OCI-LY3 (cell line): Measurements from ENCODE around the gene CNP.
"Not testable (repeated sequence)": the region's sequence is repeated elsewhere in the genome, so short reads cannot be mapped to it uniquely, and the experiment has no call there.

Experiments used
- H2AFZ ChIP-seq: fragments of 200-600, 300-600 bp; shearing (Covaris generic); 2 replicates; pipeline ENCODE4 v1.6.0; 2014; ENCODE audit warnings: antibody characterized with exemption, low read depth, low read length
- H3K27ac ChIP-seq: fragments of 200-600, 300-600 bp; sonication (generic); 2 replicates; pipeline ENCODE4 v1.5.1; 2014; ENCODE audit warnings: mild to moderate bottlenecking, low read length, moderate library complexity, mixed read lengths
- H3K27me3 ChIP-seq: fragments of 200-600, 300-600 bp; sonication (generic); 2 replicates; pipeline ENCODE4 v1.6.1; 2014; ENCODE audit warnings: low read depth, low read length, mixed read lengths
- H3K36me3 ChIP-seq: fragments of 200-600, 300-600 bp; sonication (generic); replicated peaks from 2 replicates; pipeline ENCODE3; 2014; ENCODE audit warnings: low read depth, low read length, mixed read lengths
- H3K4me1 ChIP-seq: fragments of 300-600, 200-600 bp; sonication (generic); 2 replicates; pipeline ENCODE4 v1.6.1; 2014; ENCODE audit warnings: low read length, mixed read lengths
- H3K4me2 ChIP-seq: fragments of 200-600, 300-600 bp; sonication (generic); 2 replicates; pipeline ENCODE4 v1.6.1; 2014; ENCODE audit warnings: low read length, mixed read lengths
- H3K4me3 ChIP-seq: fragments of 300-600, 200-600 bp; sonication (generic); 2 replicates; pipeline ENCODE4 v1.5.1; 2014; ENCODE audit warnings: antibody characterized with exemption, mild to moderate bottlenecking, low read length, moderate library complexity
- H3K79me2 ChIP-seq: fragments of 300-600, 200-600 bp; shearing (Covaris generic); 2 replicates; pipeline ENCODE4 v1.6.1; 2014; ENCODE audit warnings: mild to moderate bottlenecking, low read length, mixed read lengths
- H3K9ac ChIP-seq: fragments of 300-600, 200-600 bp; shearing (Covaris generic); 2 replicates; pipeline ENCODE4 v1.6.0; 2014; ENCODE audit warnings: mild to moderate bottlenecking, low read length, moderate library complexity
- H3K9me3 ChIP-seq: fragments of 200-600, 300-600 bp; shearing (Covaris generic); 2 replicates; pipeline ENCODE4 v1.6.1; 2014; ENCODE audit warnings: low read length, mixed read lengths; ENCODE audit not compliant: insufficient read depth
- H4K20me1 ChIP-seq: fragments of 200-600, 300-600 bp; sonication (generic); 2 replicates; pipeline ENCODE4 v1.6.1; 2016; ENCODE audit warnings: low read length, mixed read lengths; ENCODE audit not compliant: insufficient read depth
- CTCF ChIP-seq: fragments of 200-600, 300-600 bp; sonication (generic); IDR thresholded peaks from 2 replicates; pipeline ENCODE4 v1.5.1; 2014; ENCODE audit warnings: antibody characterized with exemption, low read length, low read depth
- EZH2phosphoT487 ChIP-seq: fragments of 200-600 bp; shearing (Covaris generic); IDR thresholded peaks from 2 replicates; pipeline ENCODE4 v1.6.1; 2018; ENCODE audit warnings: antibody characterized with exemption, mixed run types, low read depth

The CNP gene

GRCh38 chr17:41928693-41929251 is 37.8 kb upstream of the CNP start:
- Histone ChIP-seq H4K20me1 (no peaks in the 10 kb centered on the region), H3K27me3 (no peaks in the 10 kb centered on the region), H3K9ac (no peak overlapping the region), H3K4me3 (no peak overlapping the region), H2AFZ (no peak overlapping the region), H3K9me3 (no peaks in the 10 kb centered on the region), H3K4me2 (peak overlapping the region; percentile 82; the same call in 1 of the 2 replicates), H3K79me2 (0 out of 2 replicates have a peak, but pooled peaks cover 7% of the 10 kb centered on the region), H3K4me1 (peaks cover 12% of the 10 kb centered on the region), H3K27ac (no peak overlapping the region), H3K36me3 (no peaks in the 10 kb centered on the region)
- TF ChIP-seq EZH2phosphoT487 (no peak), CTCF (no peak)

GRCh38 chr17:41930009-41930832 is 36.4 kb upstream of the CNP start, which contains the start of gene ODAD4:
TSS of gene ODAD4 (plus strand) at chr17:41930617. CDS start at chr17:41930724, 107 bp downstream.
- Histone ChIP-seq H2AFZ (peak within 1 kb of the TSS; percentile 99), H3K27ac (peak within 1 kb of the TSS; percentile 39)

GRCh38 chr17:41930833-41931156 is 35.8 kb upstream of the CNP start:
- H3K27ac ChIP-seq = not testable (repeated sequence)

More at GRCh38 chr17:41930009-41930832, 36.4 kb upstream of the CNP start, which contains the start of gene ODAD4:
- peaks cover 12% of the 10 kb centered on the region for H3K4me1 ChIP-seq
- H3K36me3 ChIP-seq = no peaks in the 10 kb centered on the region
- no peaks in the 10 kb centered on the region for H3K9me3 ChIP-seq
- no peaks in the 10 kb centered on the region for H4K20me1 ChIP-seq
- H3K9ac ChIP-seq = peak within 1 kb of the TSS; percentile 85
- H3K79me2 ChIP-seq = 0 out of 2 replicates have a peak, but pooled peaks cover 7% of the 10 kb centered on the region
- H3K27me3 ChIP-seq = no peaks in the 10 kb centered on the region
- peak within 1 kb of the TSS; percentile 82 for H3K4me2 ChIP-seq
- H3K4me3 ChIP-seq = peak within 1 kb of the TSS; percentile 97
- peak; percentile 38 for TF ChIP-seq CTCF
- no peak for TF ChIP-seq EZH2phosphoT487

GRCh38 chr17:41931715-41932114 is 34.9 kb upstream of the CNP start:
- H3K4me3 ChIP-seq, H3K9me3 ChIP-seq, H3K36me3 ChIP-seq, H3K79me2 ChIP-seq, H3K4me2 ChIP-seq, H2AFZ ChIP-seq, H3K27ac ChIP-seq, H3K9ac ChIP-seq, H3K27me3 ChIP-seq, H4K20me1 ChIP-seq: not testable (repeated sequence)
- H3K4me1 ChIP-seq = peaks cover 12% of the 10 kb centered on the region

More at GRCh38 chr17:41930833-41931156, 35.8 kb upstream of the CNP start:
- Histone ChIP-seq H3K4me2 (peak overlapping the region; percentile 82), H3K9ac (0 out of 2 replicates have a peak overlapping the region, but pooled peaks have one; percentile 85), H3K4me1 (peaks cover 12% of the 10 kb centered on the region), H2AFZ (peak overlapping the region; percentile 99; the same call in 1 of the 2 replicates), H3K4me3 (peak overlapping the region; percentile 97)
- not testable (repeated sequence) for H3K79me2 ChIP-seq, H3K36me3 ChIP-seq, H4K20me1 ChIP-seq, H3K9me3 ChIP-seq, H3K27me3 ChIP-seq
